ENCODE data around the gene TEC. TPM values are rescaled to one million over a fixed set of nuclear protein-coding genes. Genes with fewer than 3 reads are reported as not detected.

TEC gene
- total and polyA plus RNA-seq, 9 of the 15 experiments (the other 6 are each of a cell fraction or from before 2014, with no cell fraction given), result 5.3 to 14.7 (median 8.8) TPM

DNA sequence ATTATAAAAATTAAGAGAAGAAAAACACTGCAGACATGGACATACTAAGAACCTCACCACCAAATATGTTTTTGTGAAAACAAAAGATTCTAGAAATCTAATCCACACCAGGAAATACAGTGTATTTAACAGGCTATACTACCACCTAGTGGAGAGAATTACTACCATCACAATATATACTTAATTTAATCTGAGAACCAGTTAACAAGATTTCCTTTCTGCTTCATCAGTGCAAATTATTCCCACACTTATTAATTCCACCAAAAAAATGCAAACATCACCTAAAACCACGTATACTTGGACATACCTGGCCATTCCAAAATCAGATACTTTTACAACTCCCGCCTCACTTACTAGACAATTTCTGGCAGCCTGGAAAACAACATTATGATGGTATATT lies 128.6 kb downstream of the TEC start (continued):
- TF ChIP-seq, protein P1, sequence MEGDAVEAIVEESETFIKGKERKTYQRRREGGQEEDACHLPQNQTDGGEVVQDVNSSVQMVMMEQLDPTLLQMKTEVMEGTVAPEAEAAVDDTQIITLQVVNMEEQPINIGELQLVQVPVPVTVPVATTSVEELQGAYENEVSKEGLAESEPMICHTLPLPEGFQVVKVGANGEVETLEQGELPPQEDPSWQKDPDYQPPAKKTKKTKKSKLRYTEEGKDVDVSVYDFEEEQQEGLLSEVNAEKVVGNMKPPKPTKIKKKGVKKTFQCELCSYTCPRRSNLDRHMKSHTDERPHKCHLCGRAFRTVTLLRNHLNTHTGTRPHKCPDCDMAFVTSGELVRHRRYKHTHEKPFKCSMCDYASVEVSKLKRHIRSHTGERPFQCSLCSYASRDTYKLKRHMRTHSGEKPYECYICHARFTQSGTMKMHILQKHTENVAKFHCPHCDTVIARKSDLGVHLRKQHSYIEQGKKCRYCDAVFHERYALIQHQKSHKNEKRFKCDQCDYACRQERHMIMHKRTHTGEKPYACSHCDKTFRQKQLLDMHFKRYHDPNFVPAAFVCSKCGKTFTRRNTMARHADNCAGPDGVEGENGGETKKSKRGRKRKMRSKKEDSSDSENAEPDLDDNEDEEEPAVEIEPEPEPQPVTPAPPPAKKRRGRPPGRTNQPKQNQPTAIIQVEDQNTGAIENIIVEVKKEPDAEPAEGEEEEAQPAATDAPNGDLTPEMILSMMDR (IDR thresholded peaks at IDR 0.05 in 2 of 3, conservative IDR thresholded peaks at IDR 0.05 in 1 of 3; ENCODE audit: insufficient read depth in 2 of 3, low read depth in 1 of 3, low read length in 3 of 3), result peak; percentile 33 to 71 (median 41); a peak in 3 of 6 replicates
- TF ChIP-seq MED1 (CRISPR knock-in tag; IDR thresholded peaks at IDR 0.05; ENCODE audit: borderline replicate concordance), result no peak
- TF ChIP-seq SNRNP70 (optimal IDR thresholded peaks at IDR 0.05; ENCODE audit: low read depth, low read length), result no peak
- TF ChIP-seq RAD21 (CRISPR knock-in tag; conservative IDR thresholded peaks at IDR 0.05 in 1 of 2, IDR thresholded peaks at IDR 0.05 in 1 of 2), result peak; percentile 55 to 58
- TF ChIP-seq, protein P2, sequence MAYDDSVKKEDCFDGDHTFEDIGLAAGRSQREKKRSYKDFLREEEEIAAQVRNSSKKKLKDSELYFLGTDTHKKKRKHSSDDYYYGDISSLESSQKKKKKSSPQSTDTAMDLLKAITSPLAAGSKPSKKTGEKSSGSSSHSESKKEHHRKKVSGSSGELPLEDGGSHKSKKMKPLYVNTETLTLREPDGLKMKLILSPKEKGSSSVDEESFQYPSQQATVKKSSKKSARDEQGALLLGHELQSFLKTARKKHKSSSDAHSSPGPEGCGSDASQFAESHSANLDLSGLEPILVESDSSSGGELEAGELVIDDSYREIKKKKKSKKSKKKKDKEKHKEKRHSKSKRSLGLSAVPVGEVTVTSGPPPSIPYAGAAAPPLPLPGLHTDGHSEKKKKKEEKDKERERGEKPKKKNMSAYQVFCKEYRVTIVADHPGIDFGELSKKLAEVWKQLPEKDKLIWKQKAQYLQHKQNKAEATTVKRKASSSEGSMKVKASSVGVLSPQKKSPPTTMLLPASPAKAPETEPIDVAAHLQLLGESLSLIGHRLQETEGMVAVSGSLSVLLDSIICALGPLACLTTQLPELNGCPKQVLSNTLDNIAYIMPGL (CRISPR knock-in tag; IDR thresholded peaks at IDR 0.05), result no peak
- no peak for TF ChIP-seq ZNF696 (CRISPR knock-in tag; conservative IDR thresholded peaks at IDR 0.05)
- TF ChIP-seq DEAF1 (CRISPR knock-in tag; IDR thresholded peaks at IDR 0.05), result 0 out of 2 replicates have a peak, but pooled peaks have one; percentile 32
- TF ChIP-seq NKRF (IDR thresholded peaks at IDR 0.05; ENCODE audit: borderline replicate concordance), result no peak
- TF ChIP-seq, protein P3, sequence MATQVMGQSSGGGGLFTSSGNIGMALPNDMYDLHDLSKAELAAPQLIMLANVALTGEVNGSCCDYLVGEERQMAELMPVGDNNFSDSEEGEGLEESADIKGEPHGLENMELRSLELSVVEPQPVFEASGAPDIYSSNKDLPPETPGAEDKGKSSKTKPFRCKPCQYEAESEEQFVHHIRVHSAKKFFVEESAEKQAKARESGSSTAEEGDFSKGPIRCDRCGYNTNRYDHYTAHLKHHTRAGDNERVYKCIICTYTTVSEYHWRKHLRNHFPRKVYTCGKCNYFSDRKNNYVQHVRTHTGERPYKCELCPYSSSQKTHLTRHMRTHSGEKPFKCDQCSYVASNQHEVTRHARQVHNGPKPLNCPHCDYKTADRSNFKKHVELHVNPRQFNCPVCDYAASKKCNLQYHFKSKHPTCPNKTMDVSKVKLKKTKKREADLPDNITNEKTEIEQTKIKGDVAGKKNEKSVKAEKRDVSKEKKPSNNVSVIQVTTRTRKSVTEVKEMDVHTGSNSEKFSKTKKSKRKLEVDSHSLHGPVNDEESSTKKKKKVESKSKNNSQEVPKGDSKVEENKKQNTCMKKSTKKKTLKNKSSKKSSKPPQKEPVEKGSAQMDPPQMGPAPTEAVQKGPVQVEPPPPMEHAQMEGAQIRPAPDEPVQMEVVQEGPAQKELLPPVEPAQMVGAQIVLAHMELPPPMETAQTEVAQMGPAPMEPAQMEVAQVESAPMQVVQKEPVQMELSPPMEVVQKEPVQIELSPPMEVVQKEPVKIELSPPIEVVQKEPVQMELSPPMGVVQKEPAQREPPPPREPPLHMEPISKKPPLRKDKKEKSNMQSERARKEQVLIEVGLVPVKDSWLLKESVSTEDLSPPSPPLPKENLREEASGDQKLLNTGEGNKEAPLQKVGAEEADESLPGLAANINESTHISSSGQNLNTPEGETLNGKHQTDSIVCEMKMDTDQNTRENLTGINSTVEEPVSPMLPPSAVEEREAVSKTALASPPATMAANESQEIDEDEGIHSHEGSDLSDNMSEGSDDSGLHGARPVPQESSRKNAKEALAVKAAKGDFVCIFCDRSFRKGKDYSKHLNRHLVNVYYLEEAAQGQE (IDR thresholded peaks at IDR 0.05; ENCODE audit: borderline replicate concordance), result peak; percentile 36; the same call in 1 of the 2 replicates
- TF ChIP-seq, protein P3 (CRISPR knock-in tag; IDR thresholded peaks at IDR 0.05; ENCODE audit: low read depth), result no peak

All from K562 (cell line).